Epithelial cell of proximal tubule (primary cell): ENCODE results near the gene LPIN2. TPM values are rescaled to one million over a fixed set of nuclear protein-coding genes. Genes with fewer than 3 reads are reported as not detected.
"Not testable (repeated sequence)": the region's sequence is repeated elsewhere in the genome, so short reads cannot be mapped to it uniquely, and the experiment has no call there.

Experiments used
- DNase-seq: peaks from one replicate; pipeline ENCODE4 v3.0.0-alpha.2; 2011; ENCODE audit warnings: low read depth
- H3K4me3 ChIP-seq: 2 replicates; pipeline ENCODE4 v1.5.1; 2011; ENCODE audit warnings: low read depth, mild to moderate bottlenecking, low read length
- CTCF ChIP-seq: conservative IDR thresholded peaks from 2 replicates; pipeline ENCODE4 v1.5.1; 2012; ENCODE audit warnings: low read depth, mild to moderate bottlenecking, low read length
- total RNA-seq: library from RNA; depleted of rRNA; stranded (reverse); fragments of >200 nt; gene quantifications from 2 replicates; pipeline ENCODE4 v1.2.3, GENCODE V29; 2015

LPIN2 gene
- total RNA-seq, 1 donor from 2014 or later, result 18.2 TPM

GRCh38 chr18:3052411-3052758, 39.4 kb upstream of the LPIN2 start:
- no peak for DNase-seq
- TF ChIP-seq CTCF, result no peak
- H3K4me3 ChIP-seq, result no peak overlapping the region

- no peak for TF ChIP-seq CTCF
- H3K4me3 ChIP-seq, result no peak overlapping the region
- DNase-seq, result no peak
Observed at GRCh38 chr18:3051718-3052410, 38.9 kb upstream of the LPIN2 start.

GRCh38 chr18:3049897-3050454, 37.0 kb upstream of the LPIN2 start:
- DNase-seq, result not testable (repeated sequence)

GRCh38 chr18:3048820-3049349, 35.9 kb upstream of the LPIN2 start:
- DNase-seq, result no peak
- no peak overlapping the region for H3K4me3 ChIP-seq
- no peak for TF ChIP-seq CTCF

More at GRCh38 chr18:3049897-3050454, 37.0 kb upstream of the LPIN2 start:
- not testable (repeated sequence) for H3K4me3 ChIP-seq

GRCh38 chr18:3048121-3048520, 35.2 kb upstream of the LPIN2 start:
- TF ChIP-seq CTCF, result no peak
- DNase-seq, result no peak
- no peak overlapping the region for H3K4me3 ChIP-seq

GRCh38 chr18:3046216-3046808, 33.4 kb upstream of the LPIN2 start:
- DNase-seq, result no peak
- no peak overlapping the region for H3K4me3 ChIP-seq
- no peak for TF ChIP-seq CTCF

- DNase-seq, result no peak
- no peak for TF ChIP-seq CTCF
- no peak overlapping the region for H3K4me3 ChIP-seq
Observed at GRCh38 chr18:3044931-3045698, 32.2 kb upstream of the LPIN2 start.
